GM21529 (cell line): ENCODE data around the gene SKAP1.

ENCODE experiments used
- ATAC-seq: cut with Tn5 transposase; IDR thresholded peaks from one replicate; pipeline ENCODE4 v1.9.1; 2021; ENCODE audit not compliant: unreplicated experiment

Gene SKAP1

DNA sequence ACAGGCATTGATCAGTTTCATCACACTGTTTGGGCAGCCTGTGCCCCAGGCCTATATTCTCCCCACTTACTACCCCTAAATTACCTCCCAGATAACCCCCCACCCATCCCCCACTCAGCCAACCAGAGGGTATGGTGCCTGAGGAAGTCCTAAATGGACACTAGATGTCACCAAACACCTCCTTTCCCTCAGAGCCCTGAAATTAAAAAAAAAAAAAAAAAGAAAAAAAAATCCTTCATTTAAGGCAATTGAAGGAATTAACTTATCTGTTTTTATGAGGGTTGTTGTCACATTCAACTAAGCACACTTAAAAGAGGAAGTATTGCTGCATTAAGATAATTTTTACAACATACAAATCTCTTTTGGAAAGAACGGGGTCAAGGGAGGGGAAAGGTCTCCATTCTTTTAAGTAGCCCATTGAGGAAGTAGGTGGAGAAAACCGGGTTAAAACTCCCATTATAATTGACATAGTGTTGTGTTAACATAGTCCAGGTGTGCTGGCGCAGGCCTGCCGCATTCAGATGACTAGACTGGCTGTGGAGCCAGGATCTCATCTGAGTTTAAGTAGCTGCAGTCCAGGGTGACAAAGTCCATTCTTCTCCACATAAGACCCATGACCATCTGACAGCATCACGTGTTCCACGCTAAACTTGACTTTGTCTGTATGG lies 276.2 kb downstream of the SKAP1 start:
- ATAC-seq: no peak

DNA sequence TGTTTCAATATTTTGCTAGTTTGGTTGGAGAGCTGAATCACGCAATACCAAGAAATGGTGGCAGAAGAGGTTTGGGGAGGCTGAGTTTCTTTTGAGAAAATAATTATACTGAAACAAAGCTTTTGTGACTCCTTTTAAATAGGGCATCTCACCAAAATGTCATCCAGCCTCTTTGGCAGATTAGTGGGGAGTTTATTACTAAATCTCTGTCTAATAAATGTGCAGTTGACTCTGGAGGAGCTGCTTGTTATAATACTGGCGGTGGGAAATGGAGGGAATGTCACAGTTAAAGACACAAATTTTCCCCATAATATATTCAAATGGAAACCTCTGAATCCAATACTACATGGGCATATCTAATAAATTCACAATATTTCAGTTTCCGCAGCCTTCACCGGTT lies 277.7 kb downstream of the SKAP1 start:
- ATAC-seq: no peak

- no peak for ATAC-seq
Measured at GRCh38 chr17:48151220-48151619, 278.8 kb downstream of the SKAP1 start.

DNA sequence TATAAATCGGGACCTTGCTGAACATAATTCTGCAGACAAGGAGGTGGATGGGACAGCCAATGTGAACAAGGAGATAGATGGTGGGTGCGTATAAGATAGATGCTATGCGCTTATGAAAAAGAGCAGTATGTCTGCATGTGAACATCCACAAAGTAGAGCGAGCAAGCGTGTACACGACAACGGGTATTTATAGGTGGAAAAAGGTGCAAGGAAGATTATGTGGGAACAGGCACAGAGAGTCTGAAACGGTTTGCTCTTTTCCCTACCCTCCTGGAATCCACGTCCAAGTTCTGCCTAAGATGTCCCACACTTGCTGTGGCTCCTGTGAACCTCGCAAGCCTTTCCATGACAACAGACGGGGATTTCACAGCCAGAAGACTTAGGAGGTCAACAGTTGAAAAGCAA lies 279.4 kb downstream of the SKAP1 start:
- ATAC-seq: no peak

DNA sequence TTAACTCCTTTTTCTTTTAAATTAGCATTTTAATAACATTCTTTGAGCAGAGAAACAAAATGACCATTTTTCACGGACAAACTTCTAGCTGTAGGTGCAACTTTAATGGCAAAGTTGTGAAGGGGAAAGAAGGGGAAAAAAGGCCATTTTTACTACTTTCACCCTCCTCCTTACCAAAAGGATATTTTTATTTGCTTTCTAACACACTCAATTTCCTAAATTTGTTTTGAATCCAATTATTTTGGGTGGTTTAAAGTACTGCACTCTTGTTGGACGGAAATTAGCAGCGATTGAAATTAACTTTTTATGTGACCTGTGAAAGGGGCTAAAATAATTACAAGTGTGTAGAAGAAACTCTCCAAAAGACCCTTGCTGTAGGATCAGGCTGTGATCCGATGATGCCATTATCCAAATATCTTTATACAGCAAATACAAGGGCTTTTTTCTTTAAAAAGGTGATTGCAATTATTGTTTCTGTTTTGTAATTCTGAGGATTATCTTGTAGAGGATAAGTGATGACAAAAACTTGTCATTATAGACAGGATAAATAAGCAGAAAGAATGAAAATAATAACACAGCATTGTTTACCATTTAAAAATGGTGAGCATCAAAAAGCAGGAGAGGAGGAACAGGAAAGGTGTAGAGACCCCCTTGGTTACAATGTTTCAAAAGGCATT lies 280.1 kb downstream of the SKAP1 start:
- ATAC-seq: no peak

GRCh38 chr17:48148854-48149786 lies 280.9 kb downstream of the SKAP1 start:
- no peak for ATAC-seq

DNA sequence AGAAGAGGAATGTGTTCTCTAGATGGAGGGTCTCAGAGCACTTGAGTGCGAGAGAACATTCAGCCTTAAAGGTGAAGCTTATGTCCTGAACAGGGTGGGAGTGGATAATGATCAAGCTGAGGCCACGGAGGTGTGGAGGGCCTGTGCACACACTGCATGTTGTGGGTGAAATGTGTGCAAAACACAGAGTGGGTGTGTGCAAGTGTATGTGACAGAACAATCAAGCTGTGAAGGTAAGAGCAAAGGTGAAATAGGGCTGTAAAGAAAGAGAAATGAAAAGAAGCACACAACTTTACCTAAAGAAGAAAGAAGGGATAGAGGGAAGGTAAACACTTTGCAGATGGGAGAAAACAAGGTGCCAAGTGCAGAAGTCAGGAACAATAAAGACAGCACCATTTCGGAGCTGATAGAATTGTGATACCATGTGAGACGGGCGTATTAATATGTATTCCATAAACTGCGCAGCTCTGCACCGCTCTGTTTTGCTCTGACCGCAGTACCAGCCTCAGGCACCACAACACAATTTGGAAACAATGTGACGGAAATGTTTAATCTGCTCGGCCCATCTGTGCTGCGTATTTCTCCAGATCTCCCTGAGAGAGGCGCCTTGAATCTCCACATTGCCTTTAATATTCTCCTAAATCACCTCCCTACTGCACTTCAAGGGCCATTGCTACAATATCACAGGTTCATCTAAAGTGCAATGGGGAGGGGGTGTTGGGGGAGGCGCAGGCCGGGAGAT lies 281.8 kb downstream of the SKAP1 start:
- no peak for ATAC-seq

- no peak for ATAC-seq
Measured at GRCh38 chr17:48144976-48145798, 284.8 kb downstream of the SKAP1 start.

DNA sequence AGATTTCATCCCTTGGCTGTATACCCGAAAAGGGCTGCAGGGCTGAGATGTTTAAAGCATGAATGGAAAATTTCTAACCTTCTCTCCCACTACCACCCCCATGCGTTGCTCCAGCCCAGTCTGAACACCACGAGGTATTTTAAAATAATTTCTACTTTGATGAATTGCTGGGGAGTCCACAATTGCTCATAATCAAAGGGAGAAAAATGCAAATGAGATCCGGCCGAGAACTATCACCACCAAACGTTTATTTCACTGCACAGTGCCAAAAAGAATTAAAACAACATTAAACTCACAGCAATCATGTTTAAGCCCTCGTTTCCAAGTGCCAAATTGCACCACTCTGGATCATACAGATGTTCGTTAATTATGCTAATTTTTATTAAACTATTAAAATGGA lies 285.8 kb downstream of the SKAP1 start:
- no peak for ATAC-seq

- no peak for ATAC-seq
Measured at GRCh38 chr17:48143629-48144028, 286.4 kb downstream of the SKAP1 start.

DNA sequence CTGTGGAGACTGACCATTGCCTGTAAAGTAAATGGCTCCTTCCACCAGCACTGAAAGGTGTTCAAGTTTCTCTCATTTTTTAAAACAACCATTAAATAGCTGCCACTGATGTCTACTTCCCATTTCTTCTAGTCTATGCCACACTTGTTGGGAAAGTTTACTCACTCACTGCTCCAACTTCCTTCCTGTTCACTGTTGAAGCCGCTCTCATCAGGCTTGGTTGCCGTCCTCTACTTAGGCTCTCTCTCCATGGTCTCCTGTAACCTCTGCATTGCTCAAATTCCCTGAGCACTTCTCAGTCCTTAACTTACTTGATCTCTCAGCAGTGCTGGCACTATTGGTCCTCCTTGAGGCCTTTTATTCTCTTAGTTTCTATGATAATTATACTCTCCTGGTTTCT lies 290.1 kb downstream of the SKAP1 start:
- no peak for ATAC-seq

DNA sequence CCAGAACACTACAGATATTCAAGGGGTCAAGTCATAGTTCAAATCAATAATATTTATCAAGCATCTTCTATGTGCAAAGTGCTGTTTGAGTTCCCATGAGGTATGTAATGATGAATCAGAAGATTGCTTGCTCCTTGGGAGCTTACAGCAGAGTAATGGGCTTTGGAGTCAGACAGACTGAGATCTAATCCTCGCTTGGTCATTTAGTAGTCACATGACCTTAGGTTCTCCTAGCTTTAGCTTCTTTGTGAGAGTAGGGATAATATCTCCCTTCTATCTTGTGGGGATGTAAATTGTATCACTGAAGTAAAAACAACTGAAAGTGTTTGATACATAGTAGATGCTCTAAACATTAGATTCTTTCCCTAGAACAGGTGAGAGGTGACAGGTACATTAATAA lies 292.4 kb downstream of the SKAP1 start:
- ATAC-seq: no peak

GRCh38 chr17:48134912-48135480 lies 295.0 kb downstream of the SKAP1 start:
- no peak for ATAC-seq

- no peak for ATAC-seq
Measured at GRCh38 chr17:48132385-48132784, 297.6 kb downstream of the SKAP1 start.

DNA sequence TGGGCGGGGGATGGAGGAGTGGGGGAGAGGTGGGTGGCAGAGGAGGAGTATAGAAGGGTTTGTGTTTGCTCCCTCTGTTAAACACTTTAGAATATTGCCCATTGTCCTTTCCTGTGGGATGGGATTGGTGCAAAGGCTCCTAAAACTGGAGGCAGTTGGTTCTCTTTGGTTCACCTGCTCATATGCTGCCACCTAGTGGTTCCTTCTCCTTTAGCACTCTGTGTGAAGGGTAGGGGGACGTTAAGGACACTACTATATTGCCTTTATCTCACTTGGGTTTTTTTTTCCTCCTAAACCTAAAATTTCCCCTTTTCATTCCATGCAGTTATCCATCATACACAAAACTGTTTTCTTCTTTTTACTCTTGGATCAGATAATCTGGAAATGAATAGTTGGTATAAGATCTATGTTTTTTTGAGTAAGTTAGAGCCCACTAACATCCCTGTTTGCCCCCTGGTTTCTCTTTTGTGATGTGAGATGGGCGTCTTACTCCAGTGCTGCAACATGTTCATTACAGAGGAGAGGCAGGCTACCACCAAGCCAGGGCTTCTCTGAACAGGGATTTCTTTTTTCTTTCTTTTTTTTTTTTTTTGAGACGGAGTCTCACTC lies 298.7 kb downstream of the SKAP1 start:
- no peak for ATAC-seq

- no peak for ATAC-seq
Measured at GRCh38 chr17:48129981-48130380, 300.0 kb downstream of the SKAP1 start.

DNA sequence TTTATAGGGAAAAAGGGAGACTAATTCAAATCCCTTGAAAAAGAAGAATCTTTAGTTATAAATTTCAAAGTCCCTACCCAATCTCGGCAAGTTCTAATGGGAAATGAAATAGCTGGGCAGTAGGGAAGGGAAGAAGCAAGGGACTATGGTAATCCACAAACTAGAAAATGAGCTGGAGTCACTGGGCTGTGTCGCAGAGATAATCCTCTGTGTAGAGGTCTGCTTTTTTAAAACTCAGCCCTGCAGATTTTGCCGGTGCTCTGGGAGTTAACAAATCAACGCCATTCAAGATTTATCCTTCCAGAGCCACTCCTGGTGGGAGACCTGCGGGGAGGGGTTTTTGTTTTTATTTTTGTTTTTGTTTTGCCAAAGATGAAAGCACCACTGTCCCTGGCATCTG lies 301.6 kb downstream of the SKAP1 start:
- ATAC-seq: no peak

DNA sequence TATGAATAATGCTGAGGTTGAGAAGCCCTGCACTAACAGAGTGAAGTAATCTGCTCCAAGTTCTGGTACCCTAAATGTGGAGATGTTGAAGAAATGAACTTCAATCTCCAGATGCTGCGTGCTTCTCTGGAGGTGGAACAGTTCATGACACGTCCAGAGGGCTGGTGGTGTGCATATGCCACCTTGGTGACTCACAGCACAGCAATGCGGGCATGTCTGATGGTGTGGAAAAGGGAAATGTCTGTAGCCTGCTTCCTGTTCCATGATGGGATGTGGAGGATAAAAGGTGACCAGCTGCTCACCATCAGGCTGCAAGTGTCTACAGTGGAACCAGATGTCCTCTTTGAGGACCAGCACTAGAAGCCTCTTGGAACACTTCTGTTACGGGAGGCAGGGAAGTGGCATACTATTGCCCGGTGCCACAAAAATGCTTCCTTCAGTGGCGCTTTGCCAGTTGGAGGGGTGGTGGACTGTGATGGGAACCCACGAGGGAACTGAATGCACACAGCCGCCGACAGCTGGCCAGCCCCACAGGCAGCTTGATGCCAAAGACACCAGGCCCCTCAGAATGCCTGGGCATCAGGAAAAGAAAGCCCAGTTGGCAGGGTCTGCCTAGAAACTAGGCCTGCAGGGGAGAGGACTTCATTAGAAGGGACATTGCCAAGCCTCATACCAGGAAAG lies 302.5 kb downstream of the SKAP1 start:
- no peak for ATAC-seq

GRCh38 chr17:48126532-48126850 lies 303.5 kb downstream of the SKAP1 start:
- ATAC-seq: no peak
